Measurements from ENCODE around the gene PSMD2.
"Not testable (repeated sequence)": the region's sequence is repeated elsewhere in the genome, so short reads cannot be mapped to it uniquely, and the experiment has no call there.

PSMD2 gene

GRCh38 chr3:184260724-184261269, 38.2 kb upstream of the PSMD2 start:
- peaks cover 4 to 5% of the 10 kb centered on the region in 2 donors for H3K4me1 ChIP-seq (ENCODE audit: control insufficient read depth in 2 of 2, insufficient read depth in 2 of 2, low read length in 2 of 2)
- no peak overlapping the region for H3K27ac ChIP-seq (ENCODE audit: low read depth in 2 of 2, low read length in 2 of 2)
- H3K9me3 ChIP-seq (ENCODE audit: control insufficient read depth in 2 of 2, low read length in 2 of 2) = no peaks in the 10 kb centered on the region
- no peak overlapping the region for H3K9ac ChIP-seq (ENCODE audit: low read depth in 1 of 2, low read length in 2 of 2)
- H3K4me3 ChIP-seq (ENCODE audit: low read length in 2 of 2) = peak overlapping the region in 1 of 2 donors; percentile 35
- H3K27me3 ChIP-seq (ENCODE audit: control insufficient read depth in 2 of 2, insufficient read depth in 2 of 2, low read length in 2 of 2) = peaks cover 24 to 27% of the 10 kb centered on the region in 2 donors
- no peaks in the 10 kb centered on the region for H3K36me3 ChIP-seq (ENCODE audit: control insufficient read depth in 2 of 2, insufficient read depth in 2 of 2, low read length in 2 of 2)

GRCh38 chr3:184261270-184261853, 37.7 kb upstream of the PSMD2 start, which contains the start of gene CAMK2N2:
Gene CAMK2N2, minus strand, starts transcription at chr3:184261553. Its CDS starts 268 bp downstream, at chr3:184261285.
- Histone ChIP-seq H3K27me3 (ENCODE audit: control insufficient read depth in 2 of 2, insufficient read depth in 2 of 2, low read length in 2 of 2) (peaks cover 24 to 27% of the 10 kb centered on the region in 2 donors), H3K27ac (ENCODE audit: low read depth in 2 of 2, low read length in 2 of 2) (no peak within 1 kb of the TSS), H3K36me3 (ENCODE audit: control insufficient read depth in 2 of 2, insufficient read depth in 2 of 2, low read length in 2 of 2) (no peaks in the 10 kb centered on the region), H3K4me3 (ENCODE audit: low read length in 2 of 2) (peak within 1 kb of the TSS; percentile 43 to 54), H3K4me1 (ENCODE audit: control insufficient read depth in 2 of 2, insufficient read depth in 2 of 2, low read length in 2 of 2) (peaks cover 4 to 5% of the 10 kb centered on the region in 2 donors), H3K9me3 (ENCODE audit: control insufficient read depth in 2 of 2, low read length in 2 of 2) (no peaks in the 10 kb centered on the region), H3K9ac (ENCODE audit: low read depth in 1 of 2, low read length in 2 of 2) (no peak within 1 kb of the TSS)

- H3K4me1 ChIP-seq (ENCODE audit: control insufficient read depth in 2 of 2, insufficient read depth in 2 of 2, low read length in 2 of 2) = peaks cover 4 to 5% of the 10 kb centered on the region in 2 donors
- no peaks in the 10 kb centered on the region for H3K9me3 ChIP-seq (ENCODE audit: control insufficient read depth in 2 of 2, low read length in 2 of 2)
- peaks cover 24 to 27% of the 10 kb centered on the region in 2 donors for H3K27me3 ChIP-seq (ENCODE audit: control insufficient read depth in 2 of 2, insufficient read depth in 2 of 2, low read length in 2 of 2)
- no peak overlapping the region for H3K9ac ChIP-seq (ENCODE audit: low read depth in 1 of 2, low read length in 2 of 2)
- H3K27ac ChIP-seq (ENCODE audit: low read depth in 2 of 2, low read length in 2 of 2) = no peak overlapping the region
- H3K4me3 ChIP-seq (ENCODE audit: low read length in 2 of 2) = peak overlapping the region; percentile 43 to 54
- H3K36me3 ChIP-seq (ENCODE audit: control insufficient read depth in 2 of 2, insufficient read depth in 2 of 2, low read length in 2 of 2) = no peaks in the 10 kb centered on the region
These were observed 36.9 kb upstream of the PSMD2 start for GRCh38 chr3:184261854-184262763.

DNA sequence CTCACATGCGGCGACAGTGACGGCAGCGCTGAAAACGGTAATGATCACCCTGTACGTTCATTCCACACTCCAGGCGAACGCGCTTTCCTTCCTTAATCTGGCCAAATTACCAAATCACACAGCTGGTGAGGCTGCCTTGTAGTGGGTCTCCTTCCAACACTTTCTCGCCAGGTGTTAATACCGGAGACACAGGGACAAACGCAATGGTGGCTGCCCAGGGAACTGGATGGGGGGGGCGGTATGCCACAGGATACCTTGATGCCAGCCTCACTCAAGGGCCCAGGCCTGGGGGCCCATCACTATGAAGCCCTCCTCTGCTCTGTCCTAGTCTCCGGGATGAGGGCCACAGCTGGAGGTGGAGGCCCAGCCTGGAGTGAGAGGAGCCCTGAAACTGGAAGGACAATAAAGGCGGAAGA, 36.3 kb upstream of the PSMD2 start:
- H3K27ac ChIP-seq (ENCODE audit: low read depth in 2 of 2, low read length in 2 of 2) = no peak overlapping the region
- H3K9me3 ChIP-seq (ENCODE audit: control insufficient read depth in 2 of 2, low read length in 2 of 2) = no peaks in the 10 kb centered on the region
- H3K36me3 ChIP-seq (ENCODE audit: control insufficient read depth in 2 of 2, insufficient read depth in 2 of 2, low read length in 2 of 2) = no peaks in the 10 kb centered on the region
- peaks cover 24 to 27% of the 10 kb centered on the region in 2 donors for H3K27me3 ChIP-seq (ENCODE audit: control insufficient read depth in 2 of 2, insufficient read depth in 2 of 2, low read length in 2 of 2)
- H3K4me3 ChIP-seq (ENCODE audit: low read length in 2 of 2) = no peak overlapping the region
- no peak overlapping the region for H3K9ac ChIP-seq (ENCODE audit: low read depth in 1 of 2, low read length in 2 of 2)
- peaks cover 4 to 5% of the 10 kb centered on the region in 2 donors for H3K4me1 ChIP-seq (ENCODE audit: control insufficient read depth in 2 of 2, insufficient read depth in 2 of 2, low read length in 2 of 2)

DNA sequence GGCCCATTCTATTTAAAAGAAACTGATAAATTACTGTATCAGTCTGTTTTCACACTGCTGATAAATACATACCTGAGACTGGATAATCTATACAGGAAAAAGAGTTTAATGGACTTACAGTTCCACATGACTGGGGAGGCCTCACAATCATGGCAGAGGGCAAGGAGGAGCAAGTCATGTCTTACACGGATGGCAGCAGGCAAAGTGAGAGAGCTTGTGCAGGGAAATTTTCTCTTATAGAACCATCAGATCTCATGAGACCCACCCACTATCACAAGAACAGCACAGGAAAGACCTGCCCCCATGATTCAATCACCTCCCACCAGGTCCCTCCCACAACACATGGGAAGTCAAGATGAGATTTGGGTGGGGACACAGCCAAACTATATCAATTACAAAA, 31.8 kb upstream of the PSMD2 start:
- H3K27me3 ChIP-seq (ENCODE audit: control insufficient read depth in 2 of 2, insufficient read depth in 2 of 2, low read length in 2 of 2) = peaks cover 6 to 11% of the 10 kb centered on the region in 2 donors
- H3K9ac ChIP-seq (ENCODE audit: low read depth in 1 of 2, low read length in 2 of 2); H3K36me3 ChIP-seq (ENCODE audit: control insufficient read depth in 2 of 2, insufficient read depth in 2 of 2, low read length in 2 of 2); H3K27ac ChIP-seq (ENCODE audit: low read depth in 2 of 2, low read length in 2 of 2); H3K4me3 ChIP-seq (ENCODE audit: low read length in 2 of 2); H3K4me1 ChIP-seq (ENCODE audit: control insufficient read depth in 2 of 2, insufficient read depth in 2 of 2, low read length in 2 of 2); H3K9me3 ChIP-seq (ENCODE audit: control insufficient read depth in 2 of 2, low read length in 2 of 2): not testable (repeated sequence)

DNA sequence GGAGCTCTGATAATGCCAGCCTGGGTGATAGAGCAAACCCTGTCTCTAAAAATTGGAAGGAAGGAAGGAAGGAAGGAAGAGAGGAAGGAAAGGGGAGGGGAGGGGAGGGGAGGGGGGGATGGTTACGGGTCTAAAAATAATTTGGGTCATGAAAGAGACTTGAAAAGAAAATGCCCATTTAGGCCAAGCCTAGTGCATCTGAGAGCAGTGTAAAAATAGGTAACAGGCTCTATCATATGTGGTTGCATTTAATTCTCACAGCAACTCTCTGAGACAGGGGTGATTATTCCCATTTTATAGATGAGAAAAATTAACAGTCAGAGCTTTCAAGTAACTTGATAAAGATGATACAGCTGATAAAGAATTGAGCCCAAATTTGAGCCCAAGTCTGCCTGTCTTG, 26.8 kb upstream of the PSMD2 start:
- Histone ChIP-seq H3K4me1 (ENCODE audit: control insufficient read depth in 2 of 2, insufficient read depth in 2 of 2, low read length in 2 of 2) (no peaks in the 10 kb centered on the region), H3K27me3 (ENCODE audit: control insufficient read depth in 2 of 2, insufficient read depth in 2 of 2, low read length in 2 of 2) (peaks cover 14 to 18% of the 10 kb centered on the region in 2 donors), H3K9ac (ENCODE audit: low read depth in 1 of 2, low read length in 2 of 2) (no peak overlapping the region), H3K4me3 (ENCODE audit: low read length in 2 of 2) (no peak overlapping the region), H3K9me3 (ENCODE audit: control insufficient read depth in 2 of 2, low read length in 2 of 2) (no peaks in the 10 kb centered on the region), H3K27ac (ENCODE audit: low read depth in 2 of 2, low read length in 2 of 2) (no peak overlapping the region), H3K36me3 (ENCODE audit: control insufficient read depth in 2 of 2, insufficient read depth in 2 of 2, low read length in 2 of 2) (no peaks in the 10 kb centered on the region)

DNA sequence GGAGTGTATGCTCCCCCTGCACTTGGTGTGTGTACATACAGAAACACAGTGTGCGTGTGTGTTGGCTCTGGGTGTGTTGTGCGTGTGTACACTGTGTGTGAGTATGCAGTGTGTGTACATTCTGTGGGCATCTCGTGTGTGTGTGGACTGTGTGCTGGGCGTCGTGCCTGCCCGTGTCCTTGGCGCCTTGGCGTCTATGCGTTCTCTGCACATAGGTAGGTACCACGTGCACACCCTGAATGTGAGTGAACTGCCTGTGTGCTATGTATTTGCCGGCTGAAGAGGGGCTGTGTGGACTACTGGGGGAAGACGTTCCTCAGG, 23.7 kb upstream of the PSMD2 start:
- no peak overlapping the region for H3K9ac ChIP-seq (ENCODE audit: low read depth in 1 of 2, low read length in 2 of 2)
- H3K9me3 ChIP-seq (ENCODE audit: control insufficient read depth in 2 of 2, low read length in 2 of 2) = no peaks in the 10 kb centered on the region
- H3K27me3 ChIP-seq (ENCODE audit: control insufficient read depth in 2 of 2, insufficient read depth in 2 of 2, low read length in 2 of 2) = peaks cover 16 to 21% of the 10 kb centered on the region in 2 donors
- no peaks in the 10 kb centered on the region for H3K4me1 ChIP-seq (ENCODE audit: control insufficient read depth in 2 of 2, insufficient read depth in 2 of 2, low read length in 2 of 2)
- H3K27ac ChIP-seq (ENCODE audit: low read depth in 2 of 2, low read length in 2 of 2) = no peak overlapping the region
- no peaks in the 10 kb centered on the region for H3K36me3 ChIP-seq (ENCODE audit: control insufficient read depth in 2 of 2, insufficient read depth in 2 of 2, low read length in 2 of 2)
- no peak overlapping the region for H3K4me3 ChIP-seq (ENCODE audit: low read length in 2 of 2)

- Histone ChIP-seq H3K27ac (ENCODE audit: low read depth in 2 of 2, low read length in 2 of 2) (no peak within 1 kb of the TSS), H3K9me3 (ENCODE audit: control insufficient read depth in 2 of 2, low read length in 2 of 2) (no peaks in the 10 kb centered on the region), H3K27me3 (ENCODE audit: control insufficient read depth in 2 of 2, insufficient read depth in 2 of 2, low read length in 2 of 2) (peaks cover 16 to 21% of the 10 kb centered on the region in 2 donors), H3K36me3 (ENCODE audit: control insufficient read depth in 2 of 2, insufficient read depth in 2 of 2, low read length in 2 of 2) (no peaks in the 10 kb centered on the region), H3K4me1 (ENCODE audit: control insufficient read depth in 2 of 2, insufficient read depth in 2 of 2, low read length in 2 of 2) (no peaks in the 10 kb centered on the region), H3K9ac (ENCODE audit: low read depth in 1 of 2, low read length in 2 of 2) (no peak within 1 kb of the TSS), H3K4me3 (ENCODE audit: low read length in 2 of 2) (no peak within 1 kb of the TSS)
These were observed 22.8 kb upstream of the PSMD2 start, which contains the start of gene ECE2 for GRCh38 chr3:184275961-184276910. Gene ECE2, plus strand, starts transcription at chr3:184276022. Its CDS starts 132 bp downstream, at chr3:184276154.

- Histone ChIP-seq H3K9me3 (ENCODE audit: control insufficient read depth in 2 of 2, low read length in 2 of 2) (no peaks in the 10 kb centered on the region), H3K27me3 (ENCODE audit: control insufficient read depth in 2 of 2, insufficient read depth in 2 of 2, low read length in 2 of 2) (peaks cover 16 to 23% of the 10 kb centered on the region in 2 donors), H3K4me1 (ENCODE audit: control insufficient read depth in 2 of 2, insufficient read depth in 2 of 2, low read length in 2 of 2) (no peaks in the 10 kb centered on the region), H3K27ac (ENCODE audit: low read depth in 2 of 2, low read length in 2 of 2) (no peak overlapping the region), H3K9ac (ENCODE audit: low read depth in 1 of 2, low read length in 2 of 2) (no peak overlapping the region), H3K36me3 (ENCODE audit: control insufficient read depth in 2 of 2, insufficient read depth in 2 of 2, low read length in 2 of 2) (no peaks in the 10 kb centered on the region), H3K4me3 (ENCODE audit: low read length in 2 of 2) (no peak overlapping the region)
These were observed 21.7 kb upstream of the PSMD2 start for GRCh38 chr3:184277366-184277765.
